SK-N-SH (cell line): Measurements from ENCODE around the gene NKAIN4. TPM values are rescaled to one million over a fixed set of nuclear protein-coding genes. Genes with fewer than 3 reads are reported as not detected.

Experiments
- CTCF ChIA-PET: fragments of 300-600, 350-600 bp; formaldehyde crosslinking; extraction: SDS; loops from one replicate; lab custom pipeline; 2021; lab: Yijun Ruan, JAX
- POLR2A ChIA-PET: fragments of 350-600 bp; sonication (Branson Sonifier 250); formaldehyde crosslinking; extraction: SDS; loops from one replicate; lab custom pipeline; 2020; ENCODE audit warnings: antibody characterized with exemption, inconsistent platforms; lab: Yijun Ruan, JAX
- DNase-seq: peaks from one replicate; pipeline ENCODE4 v3.0.0; 2012
- H2AFZ ChIP-seq: fragments of 200-600 bp; sonication (generic); 2 replicates; pipeline ENCODE4 v1.8.1; 2016; ENCODE audit warnings: antibody characterized with exemption, mild to moderate bottlenecking, low read depth
- H3F3A ChIP-seq: fragments of 200-600 bp; sonication (generic); replicated peaks from 2 replicates; pipeline ENCODE3; 2016; ENCODE audit warnings: antibody characterized with exemption, mild to moderate bottlenecking; ENCODE audit not compliant: insufficient read depth
- H3K27ac ChIP-seq, 2 experiments: fragments of 200-500 bp in 1 of 2; fragments of 200-600 bp in 1 of 2; sonication (Bioruptor generic) in 1 of 2; sonication (generic), shearing (Covaris generic) in 1 of 2; 2 replicates each; pipeline versions ENCODE4 v1.5.1 to v1.6.1; 2014 to 2016; ENCODE audit warnings: low read depth in 2 of 2, inconsistent platforms in 1 of 2, low read length in 1 of 2, mild to moderate bottlenecking in 1 of 2, mixed read lengths in 1 of 2
- H3K27me3 ChIP-seq: fragments of 200-600 bp; sonication (generic), shearing (Covaris generic); 2 replicates; pipeline ENCODE4 v1.6.1; 2016; ENCODE audit warnings: mixed run types; ENCODE audit not compliant: insufficient read depth
- H3K36me3 ChIP-seq, 2 experiments: fragments of 200-500 bp in 1 of 2; fragments of 200-600 bp in 1 of 2; sonication (Bioruptor generic) in 1 of 2; sonication (generic) in 1 of 2; replicated peaks in 1 of 2; 2 replicates each; pipeline versions ENCODE3 to v1.5.1; 2014 to 2016; ENCODE audit warnings: low read length in 1 of 2, mild to moderate bottlenecking in 1 of 2; ENCODE audit not compliant: insufficient read depth in 2 of 2, control insufficient read depth in 1 of 2
- H3K4me1 ChIP-seq, 2 experiments: fragments of 200-500 bp in 1 of 2; fragments of 200-600 bp in 1 of 2; sonication (Bioruptor generic) in 1 of 2; sonication (generic), shearing (Covaris generic) in 1 of 2; 2 replicates each; pipeline versions ENCODE4 v1.5.1 to v1.6.1; 2014 to 2016; ENCODE audit warnings: low read depth in 1 of 2, low read length in 1 of 2, mixed run types in 1 of 2; ENCODE audit not compliant: insufficient read depth in 2 of 2, control insufficient read depth in 1 of 2
- H3K4me2 ChIP-seq: fragments of 200-600 bp; sonication (generic), shearing (Covaris generic); 2 replicates; pipeline ENCODE4 v1.6.1; 2017; ENCODE audit warnings: mixed run types
- H3K4me3 ChIP-seq, 2 experiments: fragments of 200-500 bp in 1 of 2; fragments of 200-600 bp in 1 of 2; sonication (Bioruptor generic) in 1 of 2; sonication (generic), shearing (Covaris generic) in 1 of 2; 2 replicates each; pipeline versions ENCODE4 v1.5.1 to v1.8.1; 2014 to 2016; ENCODE audit warnings: low read depth in 2 of 2, inconsistent platforms in 1 of 2, low read length in 1 of 2, mild to moderate bottlenecking in 1 of 2, mixed read lengths in 1 of 2, moderate library complexity in 1 of 2
- H3K79me2 ChIP-seq: fragments of 200-600 bp; sonication (generic); 2 replicates; pipeline ENCODE4 v1.8.1; 2017; ENCODE audit warnings: mild to moderate bottlenecking; ENCODE audit not compliant: insufficient read depth
- H3K9ac ChIP-seq: fragments of 200-600 bp; sonication (generic); 2 replicates; pipeline ENCODE4 v1.6.1; 2017; ENCODE audit warnings: mixed run types
- H3K9me2 ChIP-seq: fragments of 200-600 bp; sonication (generic); 2 replicates; pipeline ENCODE4 v1.6.1; 2017; ENCODE audit warnings: mixed run types
- H3K9me3 ChIP-seq: fragments of 200-600 bp; sonication (generic); 2 replicates; pipeline ENCODE4 v1.6.1; 2017; ENCODE audit warnings: mixed run types, mild to moderate bottlenecking, moderate library complexity
- H4K20me1 ChIP-seq: fragments of 200-600 bp; sonication (generic); 2 replicates; pipeline ENCODE4 v1.6.1; 2017; ENCODE audit warnings: mild to moderate bottlenecking, mixed run types; ENCODE audit not compliant: insufficient read depth
- CHD2 ChIP-seq: fragments of 150-350 bp; IDR thresholded peaks from 2 replicates; pipeline ENCODE4 v1.6.1; 2018; ENCODE audit warnings: low read length; ENCODE audit not compliant: partially characterized antibody
- CTCF ChIP-seq: fragments of 200-600 bp; sonication (generic); IDR thresholded peaks from 2 replicates; pipeline ENCODE4 v1.6.1; 2017; ENCODE audit warnings: antibody characterized with exemption, mild to moderate bottlenecking, moderate library complexity
- FOSL2 ChIP-seq: IDR thresholded peaks from 2 replicates; pipeline ENCODE4 v1.4.0; 2012; ENCODE audit warnings: low read depth, mild to moderate bottlenecking, moderate library complexity, borderline replicate concordance
- GATA2 ChIP-seq: sonication (generic); formaldehyde crosslinking; IDR thresholded peaks from 2 replicates; pipeline ENCODE4 v1.5.0; 2020; ENCODE audit warnings: mild to moderate bottlenecking, missing genetic modification reagents
- JUND ChIP-seq: IDR thresholded peaks from 2 replicates; pipeline ENCODE4 v1.4.0; 2012
- MAX ChIP-seq: IDR thresholded peaks from 2 replicates; pipeline ENCODE4 v1.4.0; 2012; ENCODE audit warnings: low read depth
- MEF2A ChIP-seq: IDR thresholded peaks from 2 replicates; pipeline ENCODE4 v1.4.0; 2012; ENCODE audit warnings: low read depth, borderline replicate concordance
- MXI1 ChIP-seq: IDR thresholded peaks from 2 replicates; pipeline ENCODE4 v1.6.1; 2012; ENCODE audit warnings: mild to moderate bottlenecking, low read depth, low read length, improper control_type of control experiment
- NRF1 ChIP-seq: IDR thresholded peaks from 2 replicates; pipeline ENCODE4 v1.6.1; 2012; ENCODE audit warnings: low read depth, mild to moderate bottlenecking, low read length
- POLR2AphosphoS5 ChIP-seq: IDR thresholded peaks from 2 replicates; pipeline ENCODE4 v1.6.1; 2012; ENCODE audit warnings: low read depth, low read length
- RAD21 ChIP-seq: IDR thresholded peaks from 2 replicates; pipeline ENCODE4 v1.6.1; 2012; ENCODE audit warnings: mild to moderate bottlenecking, low read length
- REST ChIP-seq: IDR thresholded peaks from 2 replicates; pipeline ENCODE4 v1.6.1; 2012; ENCODE audit warnings: mild to moderate bottlenecking, low read depth, low read length, moderate library complexity
- SIN3A ChIP-seq: IDR thresholded peaks from 2 replicates; pipeline ENCODE4 v1.6.1; 2012; ENCODE audit warnings: low read depth, mild to moderate bottlenecking, low read length, moderate library complexity, borderline replicate concordance
- TEAD4 ChIP-seq: IDR thresholded peaks from 2 replicates; pipeline ENCODE4 v1.4.0; 2012; ENCODE audit warnings: mild to moderate bottlenecking, borderline replicate concordance; ENCODE audit not compliant: insufficient read depth
- USF1 ChIP-seq: IDR thresholded peaks from 2 replicates; pipeline ENCODE4 v1.4.0; 2012; ENCODE audit warnings: low read depth, borderline replicate concordance
- YY1 ChIP-seq: IDR thresholded peaks from 2 replicates; pipeline ENCODE4 v1.4.0; 2012; ENCODE audit warnings: low read depth, mild to moderate bottlenecking
- ZBTB33 ChIP-seq: IDR thresholded peaks from 2 replicates; pipeline ENCODE4 v1.4.0; 2012; ENCODE audit warnings: low read depth, borderline replicate concordance
- WGBS: methylation state at CpG from one replicate; pipeline ENCODE4 v1.1.6; 2017; ENCODE audit warnings: low lambda C conversion rate; 5-methylcytosine and 5-hydroxymethylcytosine counted together
- polyA plus RNA-seq, 3 experiments: library from polyadenylated mRNA; depleted of rRNA; stranded (reverse); fragments of >200 nt; gene quantifications; 2 replicates each; pipeline ENCODE4 v1.2.3, GENCODE V29; 2012

The NKAIN4 gene
- polyA plus RNA-seq, 1 of the 3 experiments (the other 2 are of a cell fraction): not detected

- TF ChIP-seq USF1 (no peak), CTCF (no peak), MXI1 (no peak), TEAD4 (no peak), FOSL2 (no peak), JUND (no peak), MEF2A (no peak), ZBTB33 (no peak), SIN3A (no peak), POLR2AphosphoS5 (no peak), YY1 (no peak), REST (no peak), NRF1 (no peak), CHD2 (no peak), GATA2 (no peak), MAX (no peak), RAD21 (no peak)
- no peaks in the 10 kb centered on the region for H3K9me3 ChIP-seq
- no peak for DNase-seq
- H3K4me1 ChIP-seq: no peaks in the 10 kb centered on the region
- 98% methylated on average over 25 of the region's 38 CpGs for WGBS
- no peaks in the 10 kb centered on the region for H3F3A ChIP-seq
- peaks cover 17% of the 10 kb centered on the region; the same call in 1 of the 2 replicates for H3K79me2 ChIP-seq
- no peak overlapping the region for H3K27ac ChIP-seq
- H3K4me2 ChIP-seq: no peak overlapping the region
- H3K27me3 ChIP-seq: no peaks in the 10 kb centered on the region
- no peaks in the 10 kb centered on the region for H3K9me2 ChIP-seq
- H3K9ac ChIP-seq: no peak overlapping the region
- peaks cover 16% of the 10 kb centered on the region for H4K20me1 ChIP-seq
- peaks cover 19 to 92% of the 10 kb centered on the region in 2 experiments for H3K36me3 ChIP-seq
- ChIA-PET CTCF (interaction anchor here (1.0 to 3.4 kb wide), 6 partner anchors 9 to 100 kb away, joined by 3 to 14 read pairs (median 6); no protein-coding TSS in a partner anchor), POLR2A (interaction anchor here (1.3 kb wide), 1 partner anchor 9 kb away, joined by 4 read pairs; the partner anchor contains the start of gene ARFGAP1)
- H3K4me3 ChIP-seq: no peak overlapping the region
- H2AFZ ChIP-seq: no peak overlapping the region
Measured at GRCh38 chr20:63281742-63282665, 27.7 kb upstream of the NKAIN4 start.
